HepG2 (cell line): ENCODE results near the gene TTC16. TPM values are rescaled to one million over a fixed set of nuclear protein-coding genes. Genes with fewer than 3 reads are reported as not detected.

Source experiments
- ATAC-seq: fragments of 200-7000 bp; cut with Tn5 transposase; 3 replicates; pipeline ENCODE4 v1.9.1; 2020; ENCODE audit warnings: mild to moderate bottlenecking, moderate library complexity
- BruUV-seq: library from RNA; stranded (reverse); fragments of 400-500 nt; replicated peaks from 2 replicates; lab custom pipeline; 2021; lab: Mats Ljungman, UMichigan
- CTCF ChIA-PET: fragments of 300-600 bp; formaldehyde crosslinking; extraction: SDS; loops from one replicate; lab custom pipeline; 2021; ENCODE audit warnings: low total read pairs, inconsistent platforms, low intra/inter-chr PET ratio; lab: Yijun Ruan, JAX
- POLR2A ChIA-PET: fragments of 350-600 bp; sonication (Branson Sonifier 250); formaldehyde crosslinking; loops from one replicate; lab custom pipeline; 2020; ENCODE audit warnings: antibody characterized with exemption, inconsistent platforms; lab: Yijun Ruan, JAX
- DNase-seq: peaks from one replicate; pipeline ENCODE4 v3.0.0-alpha.2; 2015; ENCODE audit warnings: low spot score
- FAIRE-seq: peaks from 3 replicates; lab custom pipeline; 2011; peaks lifted over from hg19 to GRCh38; lab: Jason Lieb, UNC
- H2AFZ ChIP-seq: one replicate; pipeline ENCODE4 v1.6.1; 2011; ENCODE audit warnings: low read length, inconsistent platforms
- H3K27ac ChIP-seq: fragments of 300-600 bp; 3 replicates; pipeline ENCODE4 v1.8.0; 2011; ENCODE audit warnings: mixed run types, mild to moderate bottlenecking, mixed read lengths, low read length, inconsistent platforms; ENCODE audit not compliant: insufficient read depth; ENCODE audit errors: extremely low read length
- H3K27me3 ChIP-seq, 2 experiments: fragments of 200-600 bp in 1 of 2; 2 replicates in 1 of 2; 3 replicates in 1 of 2; pipeline versions ENCODE4 v1.6.0 to v1.8.0; 2011; ENCODE audit warnings: low read length in 2 of 2, mild to moderate bottlenecking in 2 of 2, moderate library complexity in 2 of 2, inconsistent platforms in 1 of 2; ENCODE audit not compliant: insufficient read depth in 2 of 2, control insufficient read depth in 1 of 2
- H3K36me3 ChIP-seq, 2 experiments: fragments of 200-600 bp in 1 of 2; replicated peaks in 1 of 2; 2 replicates in 1 of 2; 3 replicates in 1 of 2; pipeline versions ENCODE4 v1.5.1 to v1.8.0; 2011; ENCODE audit warnings: low read length in 2 of 2, inconsistent platforms in 1 of 2; ENCODE audit not compliant: insufficient read depth in 2 of 2, control insufficient read depth in 1 of 2
- H3K4me1 ChIP-seq: 2 replicates; pipeline ENCODE4 v1.5.1; 2012; ENCODE audit warnings: low read length, inconsistent platforms; ENCODE audit not compliant: insufficient read depth
- H3K4me2 ChIP-seq: 2 replicates; pipeline ENCODE4 v1.6.0; 2011; ENCODE audit warnings: low read depth, low read length, inconsistent platforms
- H3K4me3 ChIP-seq, 3 experiments: fragments of 200-600 bp in 1 of 3; sonication (generic), shearing (Covaris generic) in 1 of 3; replicated peaks in 1 of 3; 2 replicates each; pipeline ENCODE4 v1.5.1; 2011 to 2016; ENCODE audit warnings: low read length in 3 of 3, inconsistent platforms in 2 of 3, low read depth in 2 of 3, mild to moderate bottlenecking in 2 of 3, control low read depth in 1 of 3, mixed read lengths in 1 of 3; ENCODE audit not compliant: insufficient read depth in 1 of 3
- H3K79me2 ChIP-seq: one replicate; pipeline ENCODE4 v1.6.1; 2011; ENCODE audit warnings: low read length, inconsistent platforms; ENCODE audit not compliant: insufficient read depth
- H3K9ac ChIP-seq: 2 replicates; pipeline ENCODE4 v1.6.0; 2011; ENCODE audit warnings: mild to moderate bottlenecking, low read depth, low read length, inconsistent platforms; ENCODE audit not compliant: insufficient read depth
- H3K9me3 ChIP-seq: 2 replicates; pipeline ENCODE4 v1.5.1; 2012; ENCODE audit warnings: mild to moderate bottlenecking, low read length
- H4K20me1 ChIP-seq: 2 replicates; pipeline ENCODE4 v1.6.0; 2011; ENCODE audit warnings: inconsistent platforms, mild to moderate bottlenecking, low read length, moderate library complexity; ENCODE audit not compliant: insufficient read depth
- HNRNPK ChIP-seq: fragments of 200-400 bp; formaldehyde crosslinking; IDR thresholded peaks from 2 replicates; pipeline ENCODE4 v1.6.1; 2018; ENCODE audit warnings: low read length, low read depth, moderate library complexity, mild to moderate bottlenecking; ENCODE audit not compliant: poor library complexity, severe bottlenecking
- HNRNPUL1 ChIP-seq: fragments of 200-400 bp; formaldehyde crosslinking; IDR thresholded peaks from 2 replicates; pipeline ENCODE4 v1.6.1; 2017; ENCODE audit warnings: low read depth, mild to moderate bottlenecking, low read length, moderate library complexity
- RBAK ChIP-seq: sonication (generic); formaldehyde crosslinking; IDR thresholded peaks from 2 replicates; pipeline ENCODE4 v1.5.1; 2020; ENCODE audit warnings: mild to moderate bottlenecking, missing genetic modification reagents
- SMAD3 ChIP-seq: sonication (generic); formaldehyde crosslinking; IDR thresholded peaks from 2 replicates; pipeline ENCODE4 v1.4.0; 2020; ENCODE audit warnings: missing genetic modification reagents
- ZFP90 ChIP-seq: sonication (generic); formaldehyde crosslinking; IDR thresholded peaks from 2 replicates; pipeline ENCODE4 v1.8.0; 2022; ENCODE audit warnings: missing genetic modification reagents, mild to moderate bottlenecking, inconsistent platforms, borderline replicate concordance
- ZNF530 ChIP-seq: sonication (generic); formaldehyde crosslinking; IDR thresholded peaks from 2 replicates; pipeline ENCODE4 v1.5.0; 2020; ENCODE audit warnings: low read depth, mild to moderate bottlenecking, missing genetic modification reagents
- ZNF629 ChIP-seq: sonication (generic); formaldehyde crosslinking; conservative IDR thresholded peaks from 2 replicates; pipeline ENCODE4 v1.5.0; 2020; ENCODE audit warnings: missing genetic modification reagents
- WGBS: methylation state at CpG from one replicate; pipeline ENCODE4 v1.1.6; 2017; ENCODE audit warnings: low lambda C conversion rate; 5-methylcytosine and 5-hydroxymethylcytosine counted together
- in situ Hi-C: cut with HindIII; loops from 2 replicates; pipeline ENCODE4 v1.10.0; 2017; ENCODE audit warnings: low pct_unique_long_range_greater_than_20kb; ENCODE audit not compliant: extremely low pct_ligation_motif_present
- intact Hi-C: fragments of 100-400 bp; cut with micrococcal nuclease; formaldehyde crosslinking; loops from one replicate; pipeline ENCODE4 v1.10.0; 2022; ENCODE audit not compliant: unreplicated experiment
- polyA plus RNA-seq, 8 experiments: library from polyadenylated mRNA; depleted of rRNA in 3 of 8; stranded (reverse) in 7 of 8; unstranded in 1 of 8; fragments of >200 nt; fragmentation: Illumina TruSeq in 4 of 8; extraction: Trizol in 4 of 8; gene quantifications; 2 replicates each; pipeline versions ENCODE4 v1.2.1 to v1.2.3, GENCODE V29; 2011 to 2016; ENCODE audit warnings: low read depth in 4 of 8, missing spikeins in 1 of 8, mixed read lengths in 1 of 8; ENCODE audit not compliant: insufficient read depth in 1 of 8
- total RNA-seq, 5 experiments: library from RNA; depleted of rRNA; stranded (reverse); fragments of >200 nt; fragmentation: Illumina TruSeq; extraction: Trizol; gene quantifications; 2 replicates each; pipeline ENCODE4 v1.2.3, GENCODE V29; 2016; ENCODE audit warnings: low read depth in 1 of 5
- TF ChIP-seq, protein P1 (sequence below): sonication (generic); formaldehyde crosslinking; conservative IDR thresholded peaks from 2 replicates; pipeline ENCODE4 v1.4.0; 2020; ENCODE audit warnings: missing genetic modification reagents
- TF ChIP-seq, protein P2 (sequence below): sonication (generic); IDR thresholded peaks from 2 replicates; pipeline ENCODE4 v1.6.1; 2016; ENCODE audit warnings: low read depth, borderline replicate concordance
- TF ChIP-seq, protein P3 (sequence below): sonication (generic); formaldehyde crosslinking; IDR thresholded peaks from 2 replicates; pipeline ENCODE4 v1.4.0; 2020; ENCODE audit warnings: missing genetic modification reagents, borderline replicate concordance
- TF ChIP-seq, protein P4 (sequence below): sonication (generic); formaldehyde crosslinking; IDR thresholded peaks from 2 replicates; pipeline ENCODE4 v1.4.0; 2020; ENCODE audit warnings: mild to moderate bottlenecking, missing genetic modification reagents, borderline replicate concordance
- TF ChIP-seq, protein P5 (sequence below): sonication (generic); formaldehyde crosslinking; IDR thresholded peaks from 2 replicates; pipeline ENCODE4 v1.5.0; 2020; ENCODE audit warnings: missing genetic modification reagents

Gene TTC16
- total and polyA plus RNA-seq, 2 of the 13 experiments (the other 11 are each of a cell fraction or from before 2014, with no cell fraction given), result not detected

DNA sequence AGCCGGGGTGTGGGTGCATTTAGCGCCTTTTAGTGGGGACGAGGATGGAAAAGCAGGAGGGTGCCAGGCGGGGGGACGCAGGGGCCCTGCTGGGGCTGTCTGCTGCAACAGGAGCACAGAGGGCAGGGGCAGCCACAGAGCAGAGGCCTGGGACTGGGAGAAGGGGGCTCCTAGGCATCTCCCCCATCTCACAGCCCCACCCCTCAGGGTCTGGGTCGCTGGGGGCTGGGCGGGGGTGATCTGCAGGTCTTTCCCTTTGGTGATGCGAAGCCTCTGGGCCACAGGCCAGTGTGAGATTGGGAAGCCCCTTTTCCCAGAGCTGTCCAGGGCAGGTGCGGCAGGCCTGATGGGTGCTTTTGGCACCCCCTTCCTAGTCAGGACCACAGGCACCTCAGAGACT is 14.4 kb downstream of the TTC16 start:
- no TSS peak for BruUV-seq
- Histone ChIP-seq H3K4me1 (peaks cover 33% of the 10 kb centered on the region), H3K9me3 (no peaks in the 10 kb centered on the region), H3K79me2 (no peaks in the 10 kb centered on the region), H2AFZ (no peak overlapping the region), H3K27ac (no peak overlapping the region), H3K4me2 (no peak overlapping the region), H3K36me3 (no peaks in the 10 kb centered on the region), H3K4me3 (no peak overlapping the region), H3K9ac (no peak overlapping the region), H4K20me1 (no peaks in the 10 kb centered on the region), H3K27me3 (peaks cover 0 to 2% of the 10 kb centered on the region in 2 experiments; a peak in 1 of 5 replicates)
- ATAC-seq (no peak), DNase-seq (no peak), FAIRE-seq (no peak)
- intact Hi-C loops, result no loop called here
- 60% methylated on average over 7 of the region's 9 CpGs for WGBS
- ChIA-PET CTCF (interaction anchor here (0.6 kb wide), 1 partner anchor 28 kb away, joined by 3 read pairs; no protein-coding TSS in a partner anchor), POLR2A (interaction anchor here (1.0 to 1.6 kb wide), 2 partner anchors 139 to 167 kb away, joined by 3 read pairs; no protein-coding TSS in a partner anchor)
- in situ Hi-C loops, result loop anchor here (10.0 kb wide), 1 partner anchor 225 kb away; no protein-coding TSS in a partner anchor
- TF ChIP-seq, protein P1, sequence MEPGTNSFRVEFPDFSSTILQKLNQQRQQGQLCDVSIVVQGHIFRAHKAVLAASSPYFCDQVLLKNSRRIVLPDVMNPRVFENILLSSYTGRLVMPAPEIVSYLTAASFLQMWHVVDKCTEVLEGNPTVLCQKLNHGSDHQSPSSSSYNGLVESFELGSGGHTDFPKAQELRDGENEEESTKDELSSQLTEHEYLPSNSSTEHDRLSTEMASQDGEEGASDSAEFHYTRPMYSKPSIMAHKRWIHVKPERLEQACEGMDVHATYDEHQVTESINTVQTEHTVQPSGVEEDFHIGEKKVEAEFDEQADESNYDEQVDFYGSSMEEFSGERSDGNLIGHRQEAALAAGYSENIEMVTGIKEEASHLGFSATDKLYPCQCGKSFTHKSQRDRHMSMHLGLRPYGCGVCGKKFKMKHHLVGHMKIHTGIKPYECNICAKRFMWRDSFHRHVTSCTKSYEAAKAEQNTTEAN (CRISPR knock-in tag), result no peak
- TF ChIP-seq, protein P2, sequence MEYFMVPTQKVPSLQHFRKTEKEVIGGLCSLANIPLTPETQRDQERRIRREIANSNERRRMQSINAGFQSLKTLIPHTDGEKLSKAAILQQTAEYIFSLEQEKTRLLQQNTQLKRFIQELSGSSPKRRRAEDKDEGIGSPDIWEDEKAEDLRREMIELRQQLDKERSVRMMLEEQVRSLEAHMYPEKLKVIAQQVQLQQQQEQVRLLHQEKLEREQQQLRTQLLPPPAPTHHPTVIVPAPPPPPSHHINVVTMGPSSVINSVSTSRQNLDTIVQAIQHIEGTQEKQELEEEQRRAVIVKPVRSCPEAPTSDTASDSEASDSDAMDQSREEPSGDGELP, result no peak
- TF ChIP-seq ZNF530 (CRISPR knock-in tag) (no peak), HNRNPUL1 (no peak), RBAK (CRISPR knock-in tag) (no peak), HNRNPK (no peak), SMAD3 (CRISPR knock-in tag) (no peak), ZNF629 (CRISPR knock-in tag) (no peak), ZFP90 (CRISPR knock-in tag) (no peak)
- TF ChIP-seq, protein P3, sequence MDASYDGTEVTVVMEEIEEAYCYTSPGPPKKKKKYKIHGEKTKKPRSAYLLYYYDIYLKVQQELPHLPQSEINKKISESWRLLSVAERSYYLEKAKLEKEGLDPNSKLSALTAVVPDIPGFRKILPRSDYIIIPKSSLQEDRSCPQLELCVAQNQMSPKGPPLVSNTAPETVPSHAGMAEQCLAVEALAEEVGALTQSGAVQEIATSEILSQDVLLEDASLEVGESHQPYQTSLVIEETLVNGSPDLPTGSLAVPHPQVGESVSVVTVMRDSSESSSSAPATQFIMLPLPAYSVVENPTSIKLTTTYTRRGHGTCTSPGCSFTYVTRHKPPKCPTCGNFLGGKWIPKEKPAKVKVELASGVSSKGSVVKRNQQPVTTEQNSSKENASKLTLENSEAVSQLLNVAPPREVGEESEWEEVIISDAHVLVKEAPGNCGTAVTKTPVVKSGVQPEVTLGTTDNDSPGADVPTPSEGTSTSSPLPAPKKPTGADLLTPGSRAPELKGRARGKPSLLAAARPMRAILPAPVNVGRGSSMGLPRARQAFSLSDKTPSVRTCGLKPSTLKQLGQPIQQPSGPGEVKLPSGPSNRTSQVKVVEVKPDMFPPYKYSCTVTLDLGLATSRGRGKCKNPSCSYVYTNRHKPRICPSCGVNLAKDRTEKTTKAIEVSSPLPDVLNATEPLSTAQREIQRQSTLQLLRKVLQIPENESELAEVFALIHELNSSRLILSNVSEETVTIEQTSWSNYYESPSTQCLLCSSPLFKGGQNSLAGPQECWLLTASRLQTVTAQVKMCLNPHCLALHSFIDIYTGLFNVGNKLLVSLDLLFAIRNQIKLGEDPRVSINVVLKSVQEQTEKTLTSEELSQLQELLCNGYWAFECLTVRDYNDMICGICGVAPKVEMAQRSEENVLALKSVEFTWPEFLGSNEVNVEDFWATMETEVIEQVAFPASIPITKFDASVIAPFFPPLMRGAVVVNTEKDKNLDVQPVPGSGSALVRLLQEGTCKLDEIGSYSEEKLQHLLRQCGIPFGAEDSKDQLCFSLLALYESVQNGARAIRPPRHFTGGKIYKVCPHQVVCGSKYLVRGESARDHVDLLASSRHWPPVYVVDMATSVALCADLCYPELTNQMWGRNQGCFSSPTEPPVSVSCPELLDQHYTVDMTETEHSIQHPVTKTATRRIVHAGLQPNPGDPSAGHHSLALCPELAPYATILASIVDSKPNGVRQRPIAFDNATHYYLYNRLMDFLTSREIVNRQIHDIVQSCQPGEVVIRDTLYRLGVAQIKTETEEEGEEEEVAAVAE, result no peak
- TF ChIP-seq, protein P4, sequence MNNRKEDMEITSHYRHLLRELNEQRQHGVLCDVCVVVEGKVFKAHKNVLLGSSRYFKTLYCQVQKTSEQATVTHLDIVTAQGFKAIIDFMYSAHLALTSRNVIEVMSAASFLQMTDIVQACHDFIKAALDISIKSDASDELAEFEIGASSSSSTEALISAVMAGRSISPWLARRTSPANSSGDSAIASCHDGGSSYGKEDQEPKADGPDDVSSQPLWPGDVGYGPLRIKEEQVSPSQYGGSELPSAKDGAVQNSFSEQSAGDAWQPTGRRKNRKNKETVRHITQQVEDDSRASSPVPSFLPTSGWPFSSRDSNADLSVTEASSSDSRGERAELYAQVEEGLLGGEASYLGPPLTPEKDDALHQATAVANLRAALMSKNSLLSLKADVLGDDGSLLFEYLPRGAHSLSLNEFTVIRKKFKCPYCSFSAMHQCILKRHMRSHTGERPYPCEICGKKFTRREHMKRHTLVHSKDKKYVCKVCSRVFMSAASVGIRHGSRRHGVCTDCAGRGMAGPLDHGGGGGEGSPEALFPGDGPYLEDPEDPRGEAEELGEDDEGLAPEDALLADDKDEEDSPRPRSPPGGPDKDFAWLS (CRISPR knock-in tag), result no peak
- TF ChIP-seq, protein P5, sequence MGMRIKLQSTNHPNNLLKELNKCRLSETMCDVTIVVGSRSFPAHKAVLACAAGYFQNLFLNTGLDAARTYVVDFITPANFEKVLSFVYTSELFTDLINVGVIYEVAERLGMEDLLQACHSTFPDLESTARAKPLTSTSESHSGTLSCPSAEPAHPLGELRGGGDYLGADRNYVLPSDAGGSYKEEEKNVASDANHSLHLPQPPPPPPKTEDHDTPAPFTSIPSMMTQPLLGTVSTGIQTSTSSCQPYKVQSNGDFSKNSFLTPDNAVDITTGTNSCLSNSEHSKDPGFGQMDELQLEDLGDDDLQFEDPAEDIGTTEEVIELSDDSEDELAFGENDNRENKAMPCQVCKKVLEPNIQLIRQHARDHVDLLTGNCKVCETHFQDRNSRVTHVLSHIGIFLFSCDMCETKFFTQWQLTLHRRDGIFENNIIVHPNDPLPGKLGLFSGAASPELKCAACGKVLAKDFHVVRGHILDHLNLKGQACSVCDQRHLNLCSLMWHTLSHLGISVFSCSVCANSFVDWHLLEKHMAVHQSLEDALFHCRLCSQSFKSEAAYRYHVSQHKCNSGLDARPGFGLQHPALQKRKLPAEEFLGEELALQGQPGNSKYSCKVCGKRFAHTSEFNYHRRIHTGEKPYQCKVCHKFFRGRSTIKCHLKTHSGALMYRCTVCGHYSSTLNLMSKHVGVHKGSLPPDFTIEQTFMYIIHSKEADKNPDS (CRISPR knock-in tag), result no peak
